ENCODE results near the gene RASIP1.
A peak's percentile ranks its signal among the peaks of the same experiment; 100 is the strongest.
"Not testable (repeated sequence)": the region's sequence is repeated elsewhere in the genome, so short reads cannot be mapped to it uniquely, and the experiment has no call there.

Gene RASIP1, protein sequence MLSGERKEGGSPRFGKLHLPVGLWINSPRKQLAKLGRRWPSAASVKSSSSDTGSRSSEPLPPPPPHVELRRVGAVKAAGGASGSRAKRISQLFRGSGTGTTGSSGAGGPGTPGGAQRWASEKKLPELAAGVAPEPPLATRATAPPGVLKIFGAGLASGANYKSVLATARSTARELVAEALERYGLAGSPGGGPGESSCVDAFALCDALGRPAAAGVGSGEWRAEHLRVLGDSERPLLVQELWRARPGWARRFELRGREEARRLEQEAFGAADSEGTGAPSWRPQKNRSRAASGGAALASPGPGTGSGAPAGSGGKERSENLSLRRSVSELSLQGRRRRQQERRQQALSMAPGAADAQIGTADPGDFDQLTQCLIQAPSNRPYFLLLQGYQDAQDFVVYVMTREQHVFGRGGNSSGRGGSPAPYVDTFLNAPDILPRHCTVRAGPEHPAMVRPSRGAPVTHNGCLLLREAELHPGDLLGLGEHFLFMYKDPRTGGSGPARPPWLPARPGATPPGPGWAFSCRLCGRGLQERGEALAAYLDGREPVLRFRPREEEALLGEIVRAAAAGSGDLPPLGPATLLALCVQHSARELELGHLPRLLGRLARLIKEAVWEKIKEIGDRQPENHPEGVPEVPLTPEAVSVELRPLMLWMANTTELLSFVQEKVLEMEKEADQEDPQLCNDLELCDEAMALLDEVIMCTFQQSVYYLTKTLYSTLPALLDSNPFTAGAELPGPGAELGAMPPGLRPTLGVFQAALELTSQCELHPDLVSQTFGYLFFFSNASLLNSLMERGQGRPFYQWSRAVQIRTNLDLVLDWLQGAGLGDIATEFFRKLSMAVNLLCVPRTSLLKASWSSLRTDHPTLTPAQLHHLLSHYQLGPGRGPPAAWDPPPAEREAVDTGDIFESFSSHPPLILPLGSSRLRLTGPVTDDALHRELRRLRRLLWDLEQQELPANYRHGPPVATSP

DNA sequence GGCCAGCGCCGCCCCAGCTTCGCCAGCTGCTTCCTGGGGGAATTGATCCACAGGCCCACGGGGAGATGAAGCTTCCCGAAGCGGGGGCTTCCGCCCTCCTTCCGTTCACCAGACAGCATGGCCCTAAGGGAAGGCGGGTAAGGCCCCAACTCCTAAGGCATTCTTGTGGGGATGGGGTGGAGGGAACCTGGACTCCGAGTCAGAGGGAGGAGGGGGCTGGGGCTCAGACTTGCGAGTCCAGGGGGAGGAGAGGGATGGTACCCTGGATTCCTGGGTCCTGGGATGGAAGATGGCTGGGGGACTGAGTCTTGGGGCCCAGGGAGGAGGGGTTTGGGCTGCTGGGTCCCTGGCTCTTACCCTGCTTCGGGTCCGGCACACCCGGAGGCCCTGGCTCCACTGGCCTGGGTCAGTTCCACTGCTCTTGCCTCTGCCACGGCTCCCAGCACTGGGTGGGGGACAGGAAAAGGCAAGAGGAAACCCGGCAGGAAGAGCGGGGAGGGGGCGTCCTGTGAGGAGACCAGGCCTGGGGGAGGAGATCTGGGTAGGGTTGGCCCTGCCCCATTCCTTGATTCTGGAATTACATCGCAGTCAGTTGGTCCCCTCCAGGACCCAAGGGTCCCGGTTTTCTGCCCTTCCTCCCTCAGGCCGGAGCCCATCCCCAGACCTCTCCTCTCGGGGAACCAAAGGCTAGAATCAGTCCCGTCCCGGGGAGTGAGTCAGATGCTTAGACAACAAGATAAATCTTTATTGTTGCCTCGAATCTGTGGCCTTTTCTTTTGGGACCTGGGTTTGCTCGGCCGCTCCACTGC is at the start of gene RASIP1:
TSS of gene RASIP1 (minus strand) at position 447 of the 809 bp plus-strand sequence. CDS start at position 119, 328 bp downstream.
- ChIA-PET CTCF (interaction anchor here (0.7 to 2.1 kb wide), 3 partner anchors 27 to 65 kb away, joined by 3 to 31 read pairs (median 11); no protein-coding TSS in a partner anchor), POLR2A (interaction anchor here (2.6 kb wide), 1 partner anchor 95 kb away, joined by 10 read pairs; the partner anchor contains the start of gene CA11)
- no peak for TF ChIP-seq ZNF423 (tag by site-specific recombination; IDR thresholded peaks at IDR 0.05)
- TF ChIP-seq, protein P1, sequence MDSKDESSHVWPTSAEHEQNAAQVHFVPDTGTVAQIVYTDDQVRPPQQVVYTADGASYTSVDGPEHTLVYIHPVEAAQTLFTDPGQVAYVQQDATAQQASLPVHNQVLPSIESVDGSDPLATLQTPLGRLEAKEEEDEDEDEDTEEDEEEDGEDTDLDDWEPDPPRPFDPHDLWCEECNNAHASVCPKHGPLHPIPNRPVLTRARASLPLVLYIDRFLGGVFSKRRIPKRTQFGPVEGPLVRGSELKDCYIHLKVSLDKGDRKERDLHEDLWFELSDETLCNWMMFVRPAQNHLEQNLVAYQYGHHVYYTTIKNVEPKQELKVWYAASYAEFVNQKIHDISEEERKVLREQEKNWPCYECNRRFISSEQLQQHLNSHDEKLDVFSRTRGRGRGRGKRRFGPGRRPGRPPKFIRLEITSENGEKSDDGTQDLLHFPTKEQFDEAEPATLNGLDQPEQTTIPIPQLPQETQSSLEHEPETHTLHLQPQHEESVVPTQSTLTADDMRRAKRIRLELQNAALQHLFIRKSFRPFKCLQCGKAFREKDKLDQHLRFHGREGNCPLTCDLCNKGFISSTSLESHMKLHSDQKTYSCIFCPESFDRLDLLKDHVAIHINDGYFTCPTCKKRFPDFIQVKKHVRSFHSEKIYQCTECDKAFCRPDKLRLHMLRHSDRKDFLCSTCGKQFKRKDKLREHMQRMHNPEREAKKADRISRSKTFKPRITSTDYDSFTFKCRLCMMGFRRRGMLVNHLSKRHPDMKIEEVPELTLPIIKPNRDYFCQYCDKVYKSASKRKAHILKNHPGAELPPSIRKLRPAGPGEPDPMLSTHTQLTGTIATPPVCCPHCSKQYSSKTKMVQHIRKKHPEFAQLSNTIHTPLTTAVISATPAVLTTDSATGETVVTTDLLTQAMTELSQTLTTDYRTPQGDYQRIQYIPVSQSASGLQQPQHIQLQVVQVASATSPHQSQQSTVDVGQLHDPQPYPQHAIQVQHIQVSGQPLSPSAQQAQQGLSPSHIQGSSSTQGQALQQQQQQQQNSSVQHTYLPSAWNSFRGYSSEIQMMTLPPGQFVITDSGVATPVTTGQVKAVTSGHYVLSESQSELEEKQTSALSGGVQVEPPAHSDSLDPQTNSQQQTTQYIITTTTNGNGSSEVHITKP (tag by site-specific recombination; IDR thresholded peaks at IDR 0.05): no peak
- TF ChIP-seq, protein P2, sequence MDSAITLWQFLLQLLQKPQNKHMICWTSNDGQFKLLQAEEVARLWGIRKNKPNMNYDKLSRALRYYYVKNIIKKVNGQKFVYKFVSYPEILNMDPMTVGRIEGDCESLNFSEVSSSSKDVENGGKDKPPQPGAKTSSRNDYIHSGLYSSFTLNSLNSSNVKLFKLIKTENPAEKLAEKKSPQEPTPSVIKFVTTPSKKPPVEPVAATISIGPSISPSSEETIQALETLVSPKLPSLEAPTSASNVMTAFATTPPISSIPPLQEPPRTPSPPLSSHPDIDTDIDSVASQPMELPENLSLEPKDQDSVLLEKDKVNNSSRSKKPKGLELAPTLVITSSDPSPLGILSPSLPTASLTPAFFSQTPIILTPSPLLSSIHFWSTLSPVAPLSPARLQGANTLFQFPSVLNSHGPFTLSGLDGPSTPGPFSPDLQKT (IDR thresholded peaks at IDR 0.05; ENCODE audit: borderline replicate concordance, low read depth, low read length): no peak
- no peak for TF ChIP-seq BCL11A (tag by site-specific recombination; IDR thresholded peaks at IDR 0.05; ENCODE audit: low read depth)
- no peak for TF ChIP-seq ZSCAN4 (tag by site-specific recombination; IDR thresholded peaks at IDR 0.05)
- TF ChIP-seq ZNF335 (tag by site-specific recombination; conservative IDR thresholded peaks at IDR 0.05): no peak
- no peak for TF ChIP-seq SP3 (tag by site-specific recombination; IDR thresholded peaks at IDR 0.05)
- no peak for TF ChIP-seq ZFP3 (tag by site-specific recombination; IDR thresholded peaks at IDR 0.05; ENCODE audit: low read depth)
- TF ChIP-seq ZNF843 (tag by site-specific recombination; IDR thresholded peaks at IDR 0.05): no peak
- no peak for TF ChIP-seq ZNF37A (tag by site-specific recombination; IDR thresholded peaks at IDR 0.05)
- Histone ChIP-seq H3K27ac (ENCODE audit: extremely low read depth, low read depth, low read length) (peak within 1 kb of the TSS; percentile 77; the same call in 1 of the 2 replicates), H3K36me3 (ENCODE audit: control insufficient read depth in 2 of 2, insufficient read depth in 1 of 2, low read length in 2 of 2) (no peaks in the 10 kb centered on the region), H3K4me3 (ENCODE audit: low read depth, low read length) (peak within 1 kb of the TSS; percentile 36), H3K4me1 (ENCODE audit: control insufficient read depth, insufficient read depth, low read length) (peaks cover 5% of the 10 kb centered on the region), H3K9me3 (ENCODE audit: control insufficient read depth, insufficient read depth, low read depth, low read length) (no peaks in the 10 kb centered on the region)

- ChIA-PET POLR2A (interaction anchor here (0.6 to 1.5 kb wide), 4 partner anchors 8 to 206 kb away, joined by 3 to 8 read pairs (median 3); partner anchors contain the start of gene GYS1), CTCF (interaction anchor here (0.6 to 6.2 kb wide), 54 partner anchors 8 to 438 kb away, joined by 3 to 160 read pairs (median 7); partner anchors contain the start of genes CA11, DHDH, FGF21 and GYS1)
- not testable (repeated sequence) for H3K36me3 ChIP-seq (ENCODE audit: control insufficient read depth in 2 of 2, insufficient read depth in 1 of 2, low read length in 2 of 2); H3K4me1 ChIP-seq (ENCODE audit: control insufficient read depth, insufficient read depth, low read length); H3K4me3 ChIP-seq (ENCODE audit: low read depth, low read length); H3K9me3 ChIP-seq (ENCODE audit: control insufficient read depth, insufficient read depth, low read depth, low read length); H3K27ac ChIP-seq (ENCODE audit: extremely low read depth, low read depth, low read length)
Observed at GRCh38 chr19:48787331-48787730, 46.9 kb upstream of the RASIP1 start.

DNA sequence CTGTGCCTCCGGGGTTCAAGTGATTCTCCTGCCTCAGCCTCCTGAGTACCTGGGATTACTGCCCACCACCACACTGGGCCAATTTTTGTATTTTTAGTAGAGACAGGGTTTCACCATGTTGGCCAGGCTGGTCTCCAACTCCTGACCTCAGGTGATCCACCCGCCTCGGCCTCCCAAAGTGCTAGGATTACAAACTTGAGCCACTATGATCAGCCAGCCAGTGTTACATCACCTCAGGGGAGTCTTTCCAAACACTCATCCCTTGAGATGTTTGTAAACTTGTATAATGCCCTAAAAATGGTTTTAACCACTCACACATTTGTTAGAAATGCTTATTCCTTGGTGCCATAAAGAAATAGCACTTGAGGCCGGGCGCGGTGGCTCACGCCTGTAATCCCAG is 46.0 kb upstream of the RASIP1 start:
- CTCF ChIA-PET: interaction anchor here (0.6 to 6.2 kb wide), 5 partner anchors 9 to 537 kb away, joined by 3 to 160 read pairs (median 9); no protein-coding TSS in a partner anchor
- not testable (repeated sequence) for H3K9me3 ChIP-seq (ENCODE audit: control insufficient read depth, insufficient read depth, low read depth, low read length); H3K4me3 ChIP-seq (ENCODE audit: low read depth, low read length); H3K4me1 ChIP-seq (ENCODE audit: control insufficient read depth, insufficient read depth, low read length); H3K27ac ChIP-seq (ENCODE audit: extremely low read depth, low read depth, low read length); H3K36me3 ChIP-seq (ENCODE audit: control insufficient read depth in 2 of 2, insufficient read depth in 1 of 2, low read length in 2 of 2)
- POLR2A ChIA-PET: interaction anchor here (1.5 kb wide), 1 partner anchor 207 kb away, joined by 3 read pairs; the partner anchor contains the start of gene GYS1
